Measurements from ENCODE around the gene CD84. TPM values are rescaled to one million over a fixed set of nuclear protein-coding genes. Genes with fewer than 3 reads are reported as not detected.
"Not testable (repeated sequence)": the region's sequence is repeated elsewhere in the genome, so short reads cannot be mapped to it uniquely, and the experiment has no call there.

Gene CD84
- polyA plus RNA-seq, 10 donors = 0.71 to 3.8 (median 1.8) TPM

GRCh38 chr1:160610569-160611242, 31.4 kb upstream of the CD84 start:
- peak in 1 of 3 donors; percentile 31 for DNase-seq

GRCh38 chr1:160608941-160609340, 29.6 kb upstream of the CD84 start:
- no peak for DNase-seq

GRCh38 chr1:160608514-160608913, 29.2 kb upstream of the CD84 start:
- no peak for DNase-seq

GRCh38 chr1:160608057-160608456, 28.8 kb upstream of the CD84 start:
- no peak for DNase-seq

- DNase-seq = no peak
These were observed 28.4 kb upstream of the CD84 start for GRCh38 chr1:160607672-160608032.

- peak; percentile 22 to 44 (median 33) for DNase-seq
These were observed 27.8 kb upstream of the CD84 start for GRCh38 chr1:160607011-160607671.

GRCh38 chr1:160606611-160607010, 27.3 kb upstream of the CD84 start:
- DNase-seq = no peak

GRCh38 chr1:160605792-160606479, 26.6 kb upstream of the CD84 start:
- no peak for DNase-seq

- no peak for DNase-seq
These were observed 25.9 kb upstream of the CD84 start for GRCh38 chr1:160605205-160605604.

- DNase-seq = no peak
These were observed 18.4 kb upstream of the CD84 start for GRCh38 chr1:160597705-160598104.

GRCh38 chr1:160597051-160597450, 17.8 kb upstream of the CD84 start:
- no peak for DNase-seq

GRCh38 chr1:160590488-160590887, 11.2 kb upstream of the CD84 start:
- no peak for DNase-seq

GRCh38 chr1:160588468-160588867, 9.2 kb upstream of the CD84 start:
- no peak for DNase-seq

- DNase-seq = no peak
These were observed 5.5 kb upstream of the CD84 start for GRCh38 chr1:160584784-160585183.

- not testable (repeated sequence) for DNase-seq
These were observed 3.7 kb upstream of the CD84 start for GRCh38 chr1:160582976-160583375.

GRCh38 chr1:160581961-160582360, 2.7 kb upstream of the CD84 start:
- no peak for DNase-seq

GRCh38 chr1:160580221-160580812, 1.0 kb upstream of the CD84 start:
- no peak for DNase-seq

- no peak for DNase-seq
These were observed 638 bp downstream of the CD84 start for GRCh38 chr1:160578525-160579191.

GRCh38 chr1:160578175-160578524, 1.1 kb downstream of the CD84 start:
- no peak for DNase-seq

- no peak for DNase-seq
These were observed 1.6 kb downstream of the CD84 start for GRCh38 chr1:160577671-160578070.

GRCh38 chr1:160576884-160577283, 2.4 kb downstream of the CD84 start:
- no peak for DNase-seq

- no peak for DNase-seq
These were observed 2.9 kb downstream of the CD84 start for GRCh38 chr1:160576390-160576789.
